ENCODE results near the gene IGFL1.

- TF ChIP-seq POLR2A (IDR thresholded peaks at IDR 0.05) (no peak), POLR2AphosphoS5 (IDR thresholded peaks at IDR 0.05) (no peak)
These were observed 41.1 kb downstream of the IGFL1 start for GRCh38 chr19:46270521-46271256.
